Endodermal cell (in vitro differentiated cells): Measurements from ENCODE around the gene PDYN. TPM values are rescaled to one million over a fixed set of nuclear protein-coding genes. Genes with fewer than 3 reads are reported as not detected.
"Not testable (repeated sequence)": the region's sequence is repeated elsewhere in the genome, so short reads cannot be mapped to it uniquely, and the experiment has no call there.

Experiments
- DNase-seq: peaks from one replicate; pipeline ENCODE4 v3.0.0-alpha.2; 2017
- H3K27ac ChIP-seq: 2 replicates; pipeline ENCODE4 v1.5.1; 2013; ENCODE audit warnings: mild to moderate bottlenecking, low read depth, low read length, moderate library complexity
- H3K27me3 ChIP-seq: 2 replicates; pipeline ENCODE4 v1.6.1; 2013; ENCODE audit warnings: mild to moderate bottlenecking, low read length, moderate library complexity; ENCODE audit not compliant: insufficient read depth, control insufficient read depth, poor library complexity, severe bottlenecking
- H3K36me3 ChIP-seq: 2 replicates; pipeline ENCODE4 v1.7.0; 2013; ENCODE audit warnings: mild to moderate bottlenecking, low read length, moderate library complexity; ENCODE audit not compliant: control insufficient read depth, insufficient read depth
- H3K4me1 ChIP-seq: one replicate; pipeline ENCODE4 v1.7.0; 2013; ENCODE audit warnings: low read length; ENCODE audit not compliant: control insufficient read depth, insufficient read depth
- H3K4me3 ChIP-seq: 2 replicates; pipeline ENCODE4 v1.5.1; 2013; ENCODE audit warnings: mild to moderate bottlenecking, low read length, moderate library complexity
- H3K9ac ChIP-seq: 2 replicates; pipeline ENCODE4 v1.6.1; 2013; ENCODE audit warnings: mild to moderate bottlenecking, low read length, moderate library complexity; ENCODE audit not compliant: poor library complexity, severe bottlenecking; ENCODE audit errors: extremely low read depth
- H3K9me3 ChIP-seq: 2 replicates; pipeline ENCODE4 v1.6.1; 2013; ENCODE audit warnings: mild to moderate bottlenecking, low read length, moderate library complexity; ENCODE audit not compliant: control insufficient read depth
- H3K27ac Mint-ChIP-seq: 2 replicates; pipeline ENCODE4 v1.8.0; 2020; ENCODE audit warnings: mixed read lengths
- H3K27me3 Mint-ChIP-seq: 2 replicates; pipeline ENCODE4 v1.8.0; 2021; ENCODE audit warnings: mild to moderate bottlenecking, mixed read lengths; ENCODE audit not compliant: insufficient read depth
- H3K36me3 Mint-ChIP-seq: 2 replicates; pipeline ENCODE4 v1.8.0; 2020; ENCODE audit warnings: low read depth, mixed read lengths
- H3K4me1 Mint-ChIP-seq: 2 replicates; pipeline ENCODE4 v1.8.0; 2020; ENCODE audit warnings: mixed read lengths
- H3K4me3 Mint-ChIP-seq: 2 replicates; pipeline ENCODE4 v1.8.0; 2020; ENCODE audit warnings: mild to moderate bottlenecking, moderate library complexity, mixed read lengths
- H3K9me3 Mint-ChIP-seq: 2 replicates; pipeline ENCODE4 v1.8.0; 2020; ENCODE audit warnings: mild to moderate bottlenecking, mixed read lengths
- WGBS, 2 experiments: methylation state at CpG; one replicate each; pipeline versions ENCODE4 v1.1.5 to v1.1.7; 2013; ENCODE audit warnings: missing lambda C conversion rate in 2 of 2, mixed read lengths in 1 of 2; ENCODE audit not compliant: insufficient coverage in 1 of 2, insufficient read length in 1 of 2; 5-methylcytosine and 5-hydroxymethylcytosine counted together
- total RNA-seq, 2 donors: library from RNA; stranded (reverse); fragmentation: NEBNext Ultra II Directional in 1 of 2; extraction: Animal tissue kit (Norgen Biotek cat#: 25700) in 1 of 2; gene quantifications; 2 replicates in 1 of 2; 3 replicates in 1 of 2; pipeline ENCODE4 v1.2.1, GENCODE V29; 2021
- TF ChIP-seq, protein P1 (sequence below): fragments of 200-600 bp; sonication (generic); conservative IDR thresholded peaks from 2 replicates; pipeline ENCODE4 v1.5.0; 2021; ENCODE audit warnings: antibody characterized with exemption, mild to moderate bottlenecking

PDYN gene
- total RNA-seq, 2 donors from 2014 or later = 0.51 to 0.71 TPM

DNA sequence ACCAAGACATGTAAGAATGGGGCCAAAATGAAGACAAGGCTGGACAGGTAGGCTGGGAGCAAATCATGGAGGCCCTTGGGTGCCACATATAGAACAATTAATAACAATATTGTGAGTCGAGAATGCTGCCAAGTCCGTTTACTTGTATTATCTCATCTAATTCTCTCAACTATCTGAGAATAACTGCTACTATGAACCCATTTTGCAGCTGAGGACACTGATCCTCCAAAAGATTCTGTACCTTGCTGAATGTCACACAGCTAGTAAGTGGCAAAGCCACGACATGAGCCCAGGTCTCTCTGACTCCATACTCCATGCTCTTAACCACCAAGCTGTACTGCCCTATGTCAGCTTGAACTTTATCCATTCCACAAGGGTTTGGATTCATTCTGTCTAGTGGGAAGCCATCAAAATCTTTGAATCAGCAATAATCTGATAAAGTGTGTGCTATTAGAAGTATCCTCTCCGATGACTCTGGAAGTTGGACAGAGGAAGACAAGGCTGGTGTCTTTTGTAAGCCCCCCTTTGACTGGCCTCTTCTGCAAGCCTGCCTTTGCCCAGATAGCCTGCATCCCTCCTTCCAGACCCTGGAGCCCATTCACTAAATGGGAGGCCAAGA lies 43.5 kb upstream of the PDYN start:
- TF ChIP-seq, protein P1, sequence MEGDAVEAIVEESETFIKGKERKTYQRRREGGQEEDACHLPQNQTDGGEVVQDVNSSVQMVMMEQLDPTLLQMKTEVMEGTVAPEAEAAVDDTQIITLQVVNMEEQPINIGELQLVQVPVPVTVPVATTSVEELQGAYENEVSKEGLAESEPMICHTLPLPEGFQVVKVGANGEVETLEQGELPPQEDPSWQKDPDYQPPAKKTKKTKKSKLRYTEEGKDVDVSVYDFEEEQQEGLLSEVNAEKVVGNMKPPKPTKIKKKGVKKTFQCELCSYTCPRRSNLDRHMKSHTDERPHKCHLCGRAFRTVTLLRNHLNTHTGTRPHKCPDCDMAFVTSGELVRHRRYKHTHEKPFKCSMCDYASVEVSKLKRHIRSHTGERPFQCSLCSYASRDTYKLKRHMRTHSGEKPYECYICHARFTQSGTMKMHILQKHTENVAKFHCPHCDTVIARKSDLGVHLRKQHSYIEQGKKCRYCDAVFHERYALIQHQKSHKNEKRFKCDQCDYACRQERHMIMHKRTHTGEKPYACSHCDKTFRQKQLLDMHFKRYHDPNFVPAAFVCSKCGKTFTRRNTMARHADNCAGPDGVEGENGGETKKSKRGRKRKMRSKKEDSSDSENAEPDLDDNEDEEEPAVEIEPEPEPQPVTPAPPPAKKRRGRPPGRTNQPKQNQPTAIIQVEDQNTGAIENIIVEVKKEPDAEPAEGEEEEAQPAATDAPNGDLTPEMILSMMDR = no peak
- Mint-ChIP-seq H3K27ac (no peak overlapping the region), H3K27me3 (peaks cover 19% of the 10 kb centered on the region), H3K4me3 (no peak overlapping the region), H3K36me3 (no peaks in the 10 kb centered on the region), H3K9me3 (no peaks in the 10 kb centered on the region), H3K4me1 (peaks cover 6% of the 10 kb centered on the region)
- Histone ChIP-seq H3K9me3 (no peaks in the 10 kb centered on the region), H3K36me3 (no peaks in the 10 kb centered on the region), H3K4me3 (no peak overlapping the region), H3K27ac (no peak overlapping the region), H3K27me3 (peaks cover 8% of the 10 kb centered on the region), H3K9ac (no peak overlapping the region), H3K4me1 (no peaks in the 10 kb centered on the region)
- no peak for DNase-seq
- 89 to 100% methylated on average over 2 to 4 of the region's 4 CpGs for WGBS, 2 experiments

DNA sequence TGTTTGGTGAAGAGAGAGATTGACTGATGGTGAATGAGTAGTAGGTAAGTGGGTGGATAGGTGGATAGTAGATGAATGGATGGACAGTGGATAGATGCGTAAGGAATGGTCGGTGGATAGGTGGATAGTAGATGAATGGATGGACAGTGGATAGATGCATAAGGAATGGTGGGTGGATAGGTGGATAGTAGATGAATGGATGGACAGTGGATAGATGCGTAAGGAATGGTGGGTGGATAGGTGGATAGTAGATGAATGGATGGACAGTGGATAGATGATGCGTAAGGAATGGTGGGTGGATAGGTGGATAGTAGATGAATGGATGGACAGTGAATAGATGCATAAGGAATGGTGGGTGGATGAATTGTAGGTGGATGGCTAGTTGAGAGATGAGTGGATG lies 42.5 kb upstream of the PDYN start:
- H3K27ac Mint-ChIP-seq, H3K27ac ChIP-seq, H3K36me3 ChIP-seq, H3K4me3 Mint-ChIP-seq, H3K9me3 ChIP-seq, H3K9ac ChIP-seq, H3K4me1 Mint-ChIP-seq, H3K4me1 ChIP-seq, DNase-seq, H3K9me3 Mint-ChIP-seq, H3K36me3 Mint-ChIP-seq, H3K27me3 ChIP-seq, H3K4me3 ChIP-seq: not testable (repeated sequence)
- WGBS, 2 experiments = 97 to 98% methylated on average over 4 of the region's 4 CpGs
- H3K27me3 Mint-ChIP-seq = peaks cover 19% of the 10 kb centered on the region

DNA sequence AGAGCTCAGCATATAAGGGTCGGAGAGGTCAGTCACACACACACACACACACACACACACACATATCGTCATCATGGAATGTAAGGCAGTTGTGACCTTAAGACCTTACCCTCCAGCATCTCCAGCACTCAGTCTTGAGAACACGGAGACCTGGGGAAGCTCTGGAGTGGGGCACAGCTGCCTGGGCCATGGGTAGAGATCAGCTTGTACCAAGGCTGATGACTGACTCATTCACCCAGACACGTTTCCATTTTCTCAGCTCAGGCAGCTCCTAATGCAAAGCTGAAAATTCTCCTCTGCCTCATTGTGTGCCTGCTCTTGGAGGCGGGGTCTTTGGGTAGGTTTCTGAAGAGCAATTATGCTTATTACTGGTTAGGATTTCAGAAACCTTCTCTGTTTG lies 38.3 kb upstream of the PDYN start:
- no peak overlapping the region for H3K9ac ChIP-seq

More for the DNA sequence above, 38.3 kb upstream of the PDYN start:
- no peak for DNase-seq
- H3K27ac Mint-ChIP-seq = no peak overlapping the region
- no peaks in the 10 kb centered on the region for H3K36me3 Mint-ChIP-seq
- Histone ChIP-seq H3K9me3 (no peaks in the 10 kb centered on the region), H3K4me3 (no peak overlapping the region), H3K36me3 (no peaks in the 10 kb centered on the region), H3K4me1 (peaks cover 2% of the 10 kb centered on the region), H3K27me3 (peaks cover 8% of the 10 kb centered on the region), H3K27ac (no peak overlapping the region)
- WGBS, 2 experiments = 73 to 82% methylated on average over 3 to 5 of the region's 5 CpGs
- H3K4me3 Mint-ChIP-seq = no peak overlapping the region
- H3K27me3 Mint-ChIP-seq = peaks cover 23% of the 10 kb centered on the region
- TF ChIP-seq, protein P1 = no peak
- no peaks in the 10 kb centered on the region for H3K4me1 Mint-ChIP-seq
- no peaks in the 10 kb centered on the region for H3K9me3 Mint-ChIP-seq
